CD14-positive monocyte (primary cell): ENCODE results near the gene PRKACG. TPM values are rescaled to one million over a fixed set of nuclear protein-coding genes. Genes with fewer than 3 reads are reported as not detected.

Experiments
- DNase-seq, 3 donors: peaks; one replicate each; pipeline ENCODE4 v3.0.0-alpha.2; 2011 to 2022
- H2AFZ ChIP-seq: 2 replicates; pipeline ENCODE4 v1.6.0; 2012; ENCODE audit warnings: mild to moderate bottlenecking, low read depth, low read length, inconsistent platforms; ENCODE audit not compliant: insufficient read depth, poor library complexity, severe bottlenecking
- H3K27ac ChIP-seq, 2 donors: 1 replicate in 1 of 2; 2 replicates in 1 of 2; pipeline ENCODE4 v1.5.1; 2012 to 2013; ENCODE audit warnings: low read length in 2 of 2, control low read depth in 1 of 2, inconsistent platforms in 1 of 2, low read depth in 1 of 2, mild to moderate bottlenecking in 1 of 2
- H3K27me3 ChIP-seq, 2 donors: one replicate each; pipeline versions ENCODE4 v1.6.0 to v1.6.1; 2011 to 2013; ENCODE audit warnings: low read length in 2 of 2; ENCODE audit not compliant: control insufficient read depth in 2 of 2, insufficient read depth in 2 of 2
- H3K36me3 ChIP-seq, 2 donors: replicated peaks in 1 of 2; 1 replicate in 1 of 2; 2 replicates in 1 of 2; pipeline versions ENCODE4 v1.5.1 to v1.6.1; 2012 to 2013; ENCODE audit warnings: low read length in 2 of 2, control low read depth in 1 of 2, inconsistent platforms in 1 of 2, mild to moderate bottlenecking in 1 of 2; ENCODE audit not compliant: insufficient read depth in 2 of 2, control insufficient read depth in 1 of 2
- H3K4me1 ChIP-seq, 2 donors: 1 replicate in 1 of 2; 2 replicates in 1 of 2; pipeline versions ENCODE4 v1.5.1 to v1.6.1; 2012 to 2013; ENCODE audit warnings: low read length in 2 of 2, control low read depth in 1 of 2, inconsistent platforms in 1 of 2, mild to moderate bottlenecking in 1 of 2, moderate library complexity in 1 of 2; ENCODE audit not compliant: insufficient read depth in 2 of 2, control insufficient read depth in 1 of 2
- H3K4me2 ChIP-seq: replicated peaks from 2 replicates; pipeline ENCODE3; 2012; ENCODE audit warnings: low read length, moderate library complexity, mild to moderate bottlenecking; ENCODE audit not compliant: poor library complexity, severe bottlenecking; ENCODE audit errors: extremely low read depth
- H3K4me3 ChIP-seq, 3 experiments: fragments of 200-600 bp in 1 of 3; sonication (generic) in 1 of 3; replicated peaks in 1 of 3; 1 replicate in 2 of 3; 2 replicates in 1 of 3; pipeline ENCODE4 v1.5.1; 2011 to 2013; ENCODE audit warnings: low read length in 3 of 3, mild to moderate bottlenecking in 3 of 3, control low read depth in 2 of 3, low read depth in 2 of 3, inconsistent platforms in 1 of 3, moderate library complexity in 1 of 3
- H3K79me2 ChIP-seq: 2 replicates; pipeline ENCODE4 v1.6.0; 2012; ENCODE audit warnings: mild to moderate bottlenecking, control low read depth, inconsistent platforms, low read length, moderate library complexity; ENCODE audit not compliant: insufficient read depth
- H3K9ac ChIP-seq: 2 replicates; pipeline ENCODE4 v1.6.0; 2017; ENCODE audit warnings: low read length, mild to moderate bottlenecking; ENCODE audit not compliant: insufficient read depth, poor library complexity, severe bottlenecking
- H3K9me3 ChIP-seq, 2 donors: replicated peaks in 1 of 2; 1 replicate in 1 of 2; 2 replicates in 1 of 2; pipeline versions ENCODE4 v1.5.1 to v1.6.1; 2012 to 2013; ENCODE audit warnings: low read length in 2 of 2, control low read depth in 1 of 2; ENCODE audit not compliant: control insufficient read depth in 1 of 2, insufficient read depth in 1 of 2
- H4K20me1 ChIP-seq: 2 replicates; pipeline ENCODE4 v1.6.0; 2012; ENCODE audit warnings: mild to moderate bottlenecking, low read length, control low read depth, moderate library complexity; ENCODE audit not compliant: insufficient read depth
- H3K27ac Mint-ChIP-seq, 7 donors: one replicate each; pipeline ENCODE4 v1.8.0; 2020; ENCODE audit warnings: mild to moderate bottlenecking in 7 of 7, mixed read lengths in 7 of 7, moderate library complexity in 6 of 7, inconsistent platforms in 2 of 7
- H3K27me3 Mint-ChIP-seq, 3 donors: one replicate each; pipeline ENCODE4 v1.8.0; 2021 to 2022; ENCODE audit warnings: low read depth in 3 of 3, mild to moderate bottlenecking in 3 of 3, mixed read lengths in 3 of 3, moderate library complexity in 3 of 3, inconsistent platforms in 1 of 3
- H3K36me3 Mint-ChIP-seq, 2 donors: one replicate each; pipeline ENCODE4 v1.8.0; 2020; ENCODE audit warnings: mixed read lengths in 2 of 2, inconsistent platforms in 1 of 2, mild to moderate bottlenecking in 1 of 2
- H3K4me1 Mint-ChIP-seq: one replicate; pipeline ENCODE4 v1.8.0; 2020; ENCODE audit warnings: mild to moderate bottlenecking, mixed read lengths
- H3K4me3 Mint-ChIP-seq, 2 donors: one replicate each; pipeline ENCODE4 v1.8.0; 2020; ENCODE audit warnings: mild to moderate bottlenecking in 2 of 2, mixed read lengths in 2 of 2, moderate library complexity in 1 of 2
- H3K9me3 Mint-ChIP-seq, 7 donors: one replicate each; pipeline ENCODE4 v1.8.0; 2020 to 2022; ENCODE audit warnings: mixed read lengths in 7 of 7, mild to moderate bottlenecking in 6 of 7, moderate library complexity in 6 of 7, inconsistent platforms in 2 of 7
- CTCF ChIP-seq: fragments of 200-600 bp; IDR thresholded peaks from one replicate; pipeline ENCODE4 v1.8.0; 2022; ENCODE audit warnings: antibody characterized with exemption, mild to moderate bottlenecking
- WGBS: methylation state at CpG from one replicate; pipeline ENCODE4 v1.1.5; 2013; ENCODE audit warnings: missing lambda C conversion rate; ENCODE audit not compliant: insufficient coverage; 5-methylcytosine and 5-hydroxymethylcytosine counted together
- intact Hi-C, 2 donors: fragments of 100-400 bp; cut with micrococcal nuclease; formaldehyde crosslinking; loops; one replicate each; pipeline versions ENCODE4 v1.15.0 to v1.15.1; 2023
- polyA plus RNA-seq, 3 donors: library from polyadenylated mRNA; depleted of rRNA in 1 of 3; unstranded in 2 of 3; stranded (reverse) in 1 of 3; fragments of 300-500 nt in 2 of 3; fragments of >200 nt in 1 of 3; fragmentation: Illumina TruSeq in 2 of 3; gene quantifications; 1 replicate in 2 of 3; 2 replicates in 1 of 3; pipeline ENCODE4 v1.2.3, GENCODE V29; 2012 to 2021

Gene PRKACG
- polyA plus RNA-seq, 3 donors: not detected

DNA sequence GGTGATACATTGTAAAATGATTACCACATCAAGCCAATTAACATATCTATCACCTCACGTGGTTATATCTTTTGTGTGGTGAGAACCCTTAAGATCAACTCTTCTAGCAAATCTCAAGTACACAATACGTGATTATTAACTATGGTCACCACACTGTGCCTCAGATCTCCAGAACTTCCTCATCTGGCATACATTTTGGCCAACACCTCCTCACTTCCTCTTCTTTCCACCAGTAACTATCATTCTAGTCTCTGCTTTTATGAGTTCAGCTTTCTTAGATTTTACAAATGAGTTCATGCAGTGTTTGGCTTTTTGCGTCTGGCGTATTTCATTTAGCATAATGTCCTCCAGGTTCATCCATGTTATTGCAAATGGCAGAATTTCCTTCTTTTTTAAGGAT is 35.8 kb downstream of the PRKACG start:
- Histone ChIP-seq H2AFZ (no peak overlapping the region), H3K36me3 (no peaks in the 10 kb centered on the region), H3K4me2 (peak overlapping the region; percentile 45), H3K27me3 (no peaks in the 10 kb centered on the region), H3K4me3 (peak overlapping the region in 1 of 3 experiments; percentile 14), H3K9me3 (no peaks in the 10 kb centered on the region), H3K79me2 (peaks cover 26% of the 10 kb centered on the region), H3K9ac (no peak overlapping the region), H3K27ac (peak overlapping the region; percentile 58 to 74), H4K20me1 (peaks cover 13% of the 10 kb centered on the region), H3K4me1 (peaks cover 85 to 86% of the 10 kb centered on the region in 2 donors)
- peaks cover 78% of the 10 kb centered on the region for H3K4me1 Mint-ChIP-seq
- intact Hi-C loops: loop anchor here in 1 of 2 donors (5.0 kb wide), 1 partner anchor 136 kb away; no protein-coding TSS in a partner anchor
- peaks cover 0 to 4% of the 10 kb centered on the region in 2 donors for H3K36me3 Mint-ChIP-seq
- peak overlapping the region in 1 of 2 donors; percentile 39 for H3K4me3 Mint-ChIP-seq
- H3K27ac Mint-ChIP-seq: peak overlapping the region; percentile 18 to 90 (median 82)
- peak; percentile 78 to 90 (median 89) for DNase-seq
- no CpG with 5 or more reads among the region's 4 CpGs for WGBS
- peaks cover 0 to 2% (median 0%) of the 10 kb centered on the region in 3 donors for H3K27me3 Mint-ChIP-seq
- no peak for TF ChIP-seq CTCF
- H3K9me3 Mint-ChIP-seq: peaks cover 0 to 2% (median 0%) of the 10 kb centered on the region in 7 donors

DNA sequence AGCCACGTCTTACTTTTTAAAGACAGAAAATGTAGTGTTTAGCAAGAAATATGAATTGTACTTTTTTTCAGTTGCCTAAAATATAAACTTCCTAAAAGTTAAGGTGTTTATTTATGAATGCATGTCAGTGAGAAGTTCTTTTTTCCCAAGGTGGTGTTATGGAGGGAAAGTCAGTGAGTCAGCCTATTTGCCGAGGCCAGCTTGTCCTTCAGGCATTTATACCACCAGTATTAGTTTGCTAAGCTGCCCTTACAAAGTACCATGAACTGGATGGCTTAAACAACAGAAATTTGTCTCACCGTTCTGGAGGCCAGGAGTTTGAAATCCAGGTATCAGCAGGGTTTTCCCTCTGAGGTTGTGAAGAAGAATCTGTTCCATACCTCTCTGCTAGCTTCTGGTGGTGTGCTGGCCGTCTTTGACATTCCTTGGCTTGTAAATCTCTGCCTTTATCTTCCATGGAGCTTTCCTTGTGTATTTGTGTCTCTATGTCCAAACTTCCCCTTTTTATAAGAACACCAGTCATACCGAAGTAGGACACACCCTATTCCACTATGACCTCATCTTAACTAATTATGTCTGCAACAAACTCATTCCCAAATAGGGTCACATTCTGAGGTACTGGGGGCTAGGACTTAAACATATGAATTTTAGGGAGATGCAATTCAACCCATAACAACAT is 38.4 kb downstream of the PRKACG start:
- H3K9me3 Mint-ChIP-seq: peaks cover 0 to 7% (median 3%) of the 10 kb centered on the region in 7 donors
- peaks cover 15 to 21% of the 10 kb centered on the region in 2 donors for H3K36me3 Mint-ChIP-seq
- H3K4me1 Mint-ChIP-seq: peaks cover 67% of the 10 kb centered on the region
- DNase-seq: peak; percentile 65 to 82 (median 81)
- Histone ChIP-seq H3K36me3 (peaks cover 3 to 11% of the 10 kb centered on the region in 2 donors), H3K79me2 (peaks cover 34% of the 10 kb centered on the region), H3K27ac (peak overlapping the region; percentile 67 to 99), H4K20me1 (peaks cover 19% of the 10 kb centered on the region), H3K4me2 (peak overlapping the region; percentile 82), H3K9me3 (no peaks in the 10 kb centered on the region), H3K4me1 (peaks cover 74 to 77% of the 10 kb centered on the region in 2 donors), H3K4me3 (peak overlapping the region; percentile 55 to 93 (median 85)), H3K9ac (peak overlapping the region; percentile 87), H2AFZ (peak overlapping the region; percentile 58), H3K27me3 (no peaks in the 10 kb centered on the region)
- H3K27me3 Mint-ChIP-seq: peaks cover 0 to 2% (median 0%) of the 10 kb centered on the region in 3 donors
- H3K4me3 Mint-ChIP-seq: peak overlapping the region; percentile 85 to 92
- H3K27ac Mint-ChIP-seq: peak overlapping the region; percentile 94 to 99 (median 97)
- TF ChIP-seq CTCF: no peak
- 38% methylated on average over 1 of the region's 5 CpGs for whole genome bisulfite sequencing
- intact Hi-C loops: loop anchor here in 1 of 2 donors (5.0 kb wide), 1 partner anchor 133 kb away; no protein-coding TSS in a partner anchor
